Erythroblast (primary cell): ENCODE data around the gene NPR1.

Experiments used
- GATA1 ChIP-seq: IDR thresholded peaks from 2 replicates; pipeline ENCODE4 v1.6.1; 2011; ENCODE audit warnings: low read depth, mild to moderate bottlenecking, control low read depth, low read length, moderate library complexity
- POLR2A ChIP-seq: IDR thresholded peaks from 2 replicates; pipeline ENCODE4 v1.6.1; 2011; ENCODE audit warnings: mild to moderate bottlenecking, low read length

GRCh38 chr1:153629971-153630370 is 48.5 kb upstream of the NPR1 start:
- TF ChIP-seq POLR2A (no peak), GATA1 (no peak)
